Vagina (tissue), 2 donors: ENCODE measurements around the gene PARVA. TPM values are rescaled to one million over a fixed set of nuclear protein-coding genes. Genes with fewer than 3 reads are reported as not detected.
A peak's percentile ranks its signal among the peaks of the same experiment; 100 is the strongest.
"Not testable (repeated sequence)": the region's sequence is repeated elsewhere in the genome, so short reads cannot be mapped to it uniquely, and the experiment has no call there.

ENCODE experiments used
- DNase-seq, 2 donors: peaks; one replicate each; pipeline ENCODE4 v3.0.0-alpha.2; 2017; ENCODE audit errors: extremely low spot score in 2 of 2
- H3K27ac ChIP-seq: fragments of 200-600 bp; sonication (generic); one replicate; pipeline ENCODE4 v1.5.1; 2019
- H3K27me3 ChIP-seq: fragments of 200-600 bp; sonication (generic); one replicate; pipeline ENCODE4 v1.5.1; 2019
- H3K36me3 ChIP-seq, 2 donors: fragments of 200-600 bp; sonication (generic); one replicate each; pipeline ENCODE4 v1.5.1; 2017 to 2019
- H3K4me1 ChIP-seq: fragments of 200-600 bp; sonication (generic); one replicate; pipeline ENCODE4 v1.5.1; 2019
- H3K4me3 ChIP-seq, 2 donors: fragments of 200-600 bp; sonication (generic); 1 replicate in 1 of 2; 2 replicates in 1 of 2; pipeline ENCODE4 v1.5.1; 2016 to 2019
- H3K9me3 ChIP-seq: fragments of 200-600 bp; sonication (generic); one replicate; pipeline ENCODE4 v1.5.1; 2019
- POLR2A ChIP-seq, 2 donors: fragments of 450-650 bp; IDR thresholded peaks; one replicate each; pipeline ENCODE4 v1.6.1; 2017; ENCODE audit warnings: antibody characterized with exemption in 2 of 2, mild to moderate bottlenecking in 2 of 2, moderate library complexity in 2 of 2
- POLR2AphosphoS5 ChIP-seq, 2 donors: sonication (generic); formaldehyde crosslinking; IDR thresholded peaks; one replicate each; pipeline ENCODE4 v1.9.0; 2017; ENCODE audit warnings: antibody characterized with exemption in 2 of 2, mild to moderate bottlenecking in 2 of 2, low read depth in 1 of 2; ENCODE audit not compliant: insufficient read depth in 1 of 2
- intact Hi-C: fragments of 100-400 bp; cut with DNase I; formaldehyde crosslinking; loops from one replicate; pipeline ENCODE4 v1.15.1; 2023
- total RNA-seq: library from RNA; depleted of rRNA; stranded (reverse); fragments of >200 nt; gene quantifications from one replicate; pipeline ENCODE4 v1.2.3, GENCODE V29; 2016
- TF ChIP-seq, protein P1 (sequence below), 3 experiments: fragments of 450-650 bp in 2 of 3; fragments of 200-600 bp in 1 of 3; sonication (generic) in 1 of 3; IDR thresholded peaks; one replicate each; pipeline ENCODE4 v1.5.1; 2017 to 2019; ENCODE audit warnings: antibody characterized with exemption in 3 of 3, mild to moderate bottlenecking in 2 of 3, moderate library complexity in 2 of 3

The PARVA gene
- total RNA-seq, 1 donor from 2014 or later = 51.1 TPM

- H3K4me1 ChIP-seq = no peaks in the 10 kb centered on the region
- intact Hi-C loops = no loop called here
- TF ChIP-seq POLR2A (IDR thresholded peaks at IDR 0.05) (no peak), POLR2AphosphoS5 (IDR thresholded peaks at IDR 0.05; ENCODE audit: insufficient read depth in 1 of 2, low read depth in 1 of 2) (no peak)
- TF ChIP-seq, protein P1, sequence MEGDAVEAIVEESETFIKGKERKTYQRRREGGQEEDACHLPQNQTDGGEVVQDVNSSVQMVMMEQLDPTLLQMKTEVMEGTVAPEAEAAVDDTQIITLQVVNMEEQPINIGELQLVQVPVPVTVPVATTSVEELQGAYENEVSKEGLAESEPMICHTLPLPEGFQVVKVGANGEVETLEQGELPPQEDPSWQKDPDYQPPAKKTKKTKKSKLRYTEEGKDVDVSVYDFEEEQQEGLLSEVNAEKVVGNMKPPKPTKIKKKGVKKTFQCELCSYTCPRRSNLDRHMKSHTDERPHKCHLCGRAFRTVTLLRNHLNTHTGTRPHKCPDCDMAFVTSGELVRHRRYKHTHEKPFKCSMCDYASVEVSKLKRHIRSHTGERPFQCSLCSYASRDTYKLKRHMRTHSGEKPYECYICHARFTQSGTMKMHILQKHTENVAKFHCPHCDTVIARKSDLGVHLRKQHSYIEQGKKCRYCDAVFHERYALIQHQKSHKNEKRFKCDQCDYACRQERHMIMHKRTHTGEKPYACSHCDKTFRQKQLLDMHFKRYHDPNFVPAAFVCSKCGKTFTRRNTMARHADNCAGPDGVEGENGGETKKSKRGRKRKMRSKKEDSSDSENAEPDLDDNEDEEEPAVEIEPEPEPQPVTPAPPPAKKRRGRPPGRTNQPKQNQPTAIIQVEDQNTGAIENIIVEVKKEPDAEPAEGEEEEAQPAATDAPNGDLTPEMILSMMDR (IDR thresholded peaks at IDR 0.05) = no peak
- H3K36me3 ChIP-seq = no peaks in the 10 kb centered on the region
- H3K27ac ChIP-seq = no peak overlapping the region
- DNase-seq = no peak
- H3K4me3 ChIP-seq = no peak overlapping the region
- H3K27me3 ChIP-seq = no peaks in the 10 kb centered on the region
- no peaks in the 10 kb centered on the region for H3K9me3 ChIP-seq
Measured at GRCh38 chr11:12363373-12363772, 14.0 kb upstream of the PARVA start.

- H3K27me3 ChIP-seq, H3K4me1 ChIP-seq, intact Hi-C loops, DNase-seq, H3K4me3 ChIP-seq, H3K36me3 ChIP-seq, H3K27ac ChIP-seq, H3K9me3 ChIP-seq: not testable (repeated sequence)
Measured at GRCh38 chr11:12365965-12366575, 11.3 kb upstream of the PARVA start.

DNA sequence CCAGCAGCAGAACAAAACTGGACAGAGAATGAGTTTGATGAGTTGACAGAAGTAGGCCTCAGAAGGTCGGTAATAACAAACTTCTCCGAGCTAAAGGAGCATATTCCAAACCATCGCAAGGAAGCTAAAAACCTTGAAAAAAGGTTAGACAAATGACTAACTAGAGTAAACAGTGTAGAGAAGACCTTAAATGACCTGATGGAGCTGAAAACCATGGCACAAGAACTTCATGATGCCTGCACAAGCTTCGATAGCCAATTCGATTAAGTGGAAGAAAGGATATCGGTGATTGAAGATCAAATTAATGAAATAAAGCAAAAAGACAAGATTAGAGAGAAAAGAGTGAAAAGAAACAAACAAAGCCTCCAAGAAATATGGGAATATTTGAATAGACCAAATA is 10.3 kb upstream of the PARVA start:
- H3K4me3 ChIP-seq, H3K27ac ChIP-seq, H3K36me3 ChIP-seq, H3K9me3 ChIP-seq, DNase-seq, H3K4me1 ChIP-seq, H3K27me3 ChIP-seq, intact Hi-C loops: not testable (repeated sequence)

- TF ChIP-seq POLR2A (IDR thresholded peaks at IDR 0.05) (no peak), POLR2AphosphoS5 (IDR thresholded peaks at IDR 0.05; ENCODE audit: insufficient read depth in 1 of 2, low read depth in 1 of 2) (no peak)
- TF ChIP-seq, protein P1 (IDR thresholded peaks at IDR 0.05) = no peak
- H3K4me3 ChIP-seq = no peak overlapping the region
- H3K4me1 ChIP-seq = peaks cover 9% of the 10 kb centered on the region
- H3K36me3 ChIP-seq = no peaks in the 10 kb centered on the region
- no peak overlapping the region for H3K27ac ChIP-seq
- intact Hi-C loops = loop anchor here (10.0 kb wide), 1 partner anchor 303 kb away; the partner anchor contains the start of gene TEAD1
- no peak for DNase-seq
- H3K9me3 ChIP-seq = no peaks in the 10 kb centered on the region
- no peaks in the 10 kb centered on the region for H3K27me3 ChIP-seq
Measured at GRCh38 chr11:12372111-12372510, 5.3 kb upstream of the PARVA start.

DNA sequence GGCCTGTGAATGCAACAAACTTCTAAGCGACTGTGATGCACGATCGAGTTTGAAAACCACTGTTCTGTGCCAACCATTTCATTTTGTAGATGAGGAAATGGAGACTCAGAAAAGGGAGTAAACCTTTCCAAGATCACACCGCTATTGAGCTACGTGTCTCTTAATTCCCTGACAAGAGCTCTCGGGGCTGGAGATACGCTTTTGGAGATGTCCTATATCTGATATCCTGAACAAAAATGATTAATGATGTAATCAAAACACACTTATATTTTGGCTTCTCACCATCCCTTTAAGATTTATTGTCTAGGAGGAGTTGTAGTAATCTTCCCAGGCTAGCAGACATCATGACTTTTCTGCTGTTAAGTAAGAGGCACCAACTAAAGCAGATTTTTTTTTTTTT is 1.7 kb upstream of the PARVA start:
- peaks cover 32% of the 10 kb centered on the region for H3K4me1 ChIP-seq
- DNase-seq = no peak
- H3K9me3 ChIP-seq = no peaks in the 10 kb centered on the region
- H3K27me3 ChIP-seq = no peaks in the 10 kb centered on the region
- H3K27ac ChIP-seq = peak overlapping the region; percentile 93
- H3K36me3 ChIP-seq = no peaks in the 10 kb centered on the region
- TF ChIP-seq POLR2AphosphoS5 (IDR thresholded peaks at IDR 0.05; ENCODE audit: insufficient read depth in 1 of 2, low read depth in 1 of 2) (no peak), POLR2A (IDR thresholded peaks at IDR 0.05) (no peak)
- TF ChIP-seq, protein P1 (IDR thresholded peaks at IDR 0.05) = no peak
- H3K4me3 ChIP-seq = no peak overlapping the region
- intact Hi-C loops = loop anchor here (2.0 to 10.0 kb wide), 3 partner anchors 15 to 299 kb away; partner anchors contain the start of gene TEAD1

- intact Hi-C loops = loop anchor here (2.0 to 10.0 kb wide), 3 partner anchors 14 to 298 kb away; partner anchors contain the start of gene TEAD1
- peak overlapping the region; percentile 93 for H3K27ac ChIP-seq
- DNase-seq = peak in 1 of 2 donors; percentile 96
- H3K4me3 ChIP-seq = peak overlapping the region; percentile 60 to 87
- H3K4me1 ChIP-seq = peaks cover 32% of the 10 kb centered on the region
- no peaks in the 10 kb centered on the region for H3K9me3 ChIP-seq
- no peaks in the 10 kb centered on the region for H3K27me3 ChIP-seq
- no peaks in the 10 kb centered on the region for H3K36me3 ChIP-seq
- TF ChIP-seq POLR2AphosphoS5 (IDR thresholded peaks at IDR 0.05; ENCODE audit: insufficient read depth in 1 of 2, low read depth in 1 of 2) (peak; percentile 13 to 38), POLR2A (IDR thresholded peaks at IDR 0.05) (no peak)
Measured at GRCh38 chr11:12376259-12377081, 901 bp upstream of the PARVA start.
